GM21360 (cell line): ENCODE data around the gene MAJIN.

Source experiments
- ATAC-seq: cut with Tn5 transposase; IDR thresholded peaks from one replicate; pipeline ENCODE4 v1.9.1; 2021; ENCODE audit warnings: mild to moderate bottlenecking, moderate library complexity; ENCODE audit not compliant: unreplicated experiment

Gene MAJIN

DNA sequence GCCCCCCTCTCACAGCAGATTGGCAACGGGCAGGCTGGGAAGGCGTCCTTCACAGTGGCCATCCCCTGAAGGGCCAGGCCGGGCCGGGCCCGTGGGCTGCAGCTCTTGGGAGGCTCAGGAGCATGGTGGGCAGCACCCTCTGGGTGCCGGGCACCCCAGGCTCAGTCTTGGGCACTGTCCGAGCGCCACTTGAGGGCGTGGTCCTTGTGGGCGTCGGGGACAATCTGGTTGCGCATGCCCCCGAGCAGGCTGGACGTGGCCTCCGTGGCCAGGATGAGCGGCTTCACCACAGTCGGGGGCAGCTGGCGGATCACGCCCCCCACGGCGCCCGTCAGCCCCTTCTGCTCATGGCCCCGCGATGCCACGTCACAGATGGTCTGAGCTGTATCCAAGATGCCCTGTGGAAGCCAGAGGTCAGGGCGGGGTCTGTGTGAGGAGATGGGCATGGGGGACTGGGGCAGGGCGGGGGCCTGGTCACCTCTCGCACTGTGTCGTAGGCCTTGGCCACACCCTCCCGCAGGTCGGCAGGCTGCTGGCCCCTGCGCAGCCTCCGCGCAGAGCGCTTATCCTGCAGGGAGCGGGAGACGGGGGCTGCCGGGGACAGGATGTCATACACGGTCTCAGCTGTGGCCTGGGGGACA, 77.0 kb downstream of the MAJIN start:
- no peak for ATAC-seq

DNA sequence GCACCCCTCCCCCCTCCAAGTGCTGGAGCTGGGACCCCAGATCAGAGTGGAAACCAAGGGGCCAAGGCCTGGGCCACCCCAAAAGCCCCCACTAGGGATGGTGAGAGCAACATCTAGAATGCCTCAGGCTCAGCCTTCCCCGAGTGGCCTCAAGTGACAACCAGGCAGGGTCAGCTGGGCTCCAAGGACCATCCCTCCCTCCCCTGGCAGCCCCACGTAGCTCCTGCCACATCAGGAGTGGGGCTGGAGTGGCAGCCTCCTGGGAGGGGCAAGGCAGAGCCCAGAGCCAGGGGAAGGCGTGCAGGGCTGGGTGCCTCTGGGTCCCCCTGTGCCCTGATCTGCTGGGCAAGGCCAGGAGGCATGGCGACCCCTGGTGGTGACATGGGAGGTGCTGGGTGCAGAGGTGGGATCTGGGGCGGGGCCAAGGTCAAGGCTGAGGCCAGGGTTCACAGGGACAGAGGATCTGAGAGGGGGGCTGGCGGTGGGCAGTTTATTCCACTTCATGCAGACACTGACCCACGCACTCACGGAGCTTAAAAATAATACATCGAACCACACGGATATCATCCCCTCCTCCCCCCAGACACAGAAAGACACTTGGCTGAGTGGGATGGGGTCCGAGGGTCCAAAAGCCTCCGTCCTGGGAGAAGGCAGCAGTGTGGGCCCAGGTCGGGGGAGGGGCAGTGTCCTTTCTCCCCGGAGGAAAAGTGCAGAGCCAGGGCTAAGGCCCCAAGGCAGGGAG, 77.7 kb downstream of the MAJIN start:
- peak; percentile 48 for ATAC-seq

DNA sequence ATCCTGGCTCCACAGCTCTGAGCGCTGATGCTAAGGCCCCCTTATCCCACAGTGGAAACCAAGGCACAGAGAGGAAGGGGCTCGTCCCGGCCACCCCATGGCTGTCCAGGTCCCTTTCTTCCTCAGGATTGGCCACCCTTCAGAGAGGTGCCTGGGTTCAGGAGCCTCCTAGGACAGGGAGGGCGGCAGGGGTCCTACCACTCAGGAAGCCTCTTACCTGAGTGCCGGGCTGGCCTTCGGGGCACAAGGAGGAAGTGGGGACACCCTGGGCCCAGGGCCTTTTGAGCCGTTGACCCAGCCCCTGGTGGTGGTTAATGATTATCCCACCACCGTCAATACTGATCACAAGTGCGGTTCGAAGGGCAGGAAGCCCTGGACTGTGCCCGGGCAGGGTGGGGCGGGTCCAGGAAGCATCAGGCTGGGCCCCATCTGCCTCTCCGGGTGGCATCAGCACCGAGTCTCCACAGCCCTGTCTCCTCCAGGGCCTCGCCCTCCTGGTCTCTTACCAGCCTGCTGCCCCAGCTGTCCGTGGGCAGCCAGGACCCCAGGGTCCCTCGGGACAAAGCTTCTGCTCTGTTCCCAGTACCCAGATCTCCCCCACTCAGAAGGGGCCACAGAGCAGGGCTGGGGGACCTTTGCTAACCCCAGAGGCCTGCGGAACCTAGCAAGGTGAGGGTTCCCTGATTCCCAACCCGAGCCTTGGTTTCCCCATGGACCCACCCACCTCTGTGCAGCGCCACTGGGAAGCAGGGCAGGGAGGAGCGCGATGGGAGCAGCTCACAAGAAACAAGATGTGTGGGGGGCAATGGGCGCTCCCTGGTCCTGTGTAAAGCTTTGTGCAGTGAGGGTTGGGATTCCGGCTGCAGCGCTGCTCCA, 78.5 kb downstream of the MAJIN start:
- no peak for ATAC-seq

DNA sequence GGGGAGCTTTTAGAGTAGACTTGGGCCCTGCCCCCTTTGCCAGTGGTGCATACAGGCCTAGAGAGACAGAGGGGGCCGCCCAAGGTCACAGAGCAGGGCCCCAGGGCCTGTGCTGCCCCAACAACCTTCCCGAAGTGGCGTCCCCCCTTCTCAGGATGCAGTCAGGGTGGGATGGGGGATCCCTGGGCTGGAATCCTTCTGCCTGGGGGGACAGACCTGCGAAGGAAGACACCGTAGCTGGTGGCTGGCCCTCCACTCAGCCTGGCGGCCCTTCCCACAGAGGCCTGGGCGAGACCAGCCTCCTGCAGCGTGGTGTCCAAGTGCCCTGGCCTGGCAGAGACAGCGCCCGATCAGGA, 79.1 kb downstream of the MAJIN start:
- ATAC-seq: no peak

DNA sequence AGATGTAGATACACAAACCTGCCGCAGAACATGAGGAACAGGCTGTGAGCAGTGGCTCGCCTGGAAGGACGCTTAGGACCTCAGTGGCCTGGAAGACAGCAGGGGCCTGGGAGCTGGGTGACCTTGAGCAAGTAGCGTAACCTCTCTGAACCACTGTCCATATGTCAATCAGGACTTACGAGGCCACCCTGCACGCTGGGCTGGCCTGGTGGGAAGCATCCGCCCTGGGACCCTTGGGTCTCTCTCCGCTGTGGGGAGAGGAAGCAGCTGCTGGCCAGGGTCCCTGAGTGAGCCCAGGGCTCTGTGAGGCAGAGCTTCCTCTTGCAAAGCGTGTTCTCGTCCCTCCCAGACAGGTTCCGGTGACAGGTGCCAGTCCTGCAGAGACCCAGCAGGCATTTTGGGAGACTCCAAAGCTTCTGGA, 79.5 kb downstream of the MAJIN start:
- no peak for ATAC-seq

DNA sequence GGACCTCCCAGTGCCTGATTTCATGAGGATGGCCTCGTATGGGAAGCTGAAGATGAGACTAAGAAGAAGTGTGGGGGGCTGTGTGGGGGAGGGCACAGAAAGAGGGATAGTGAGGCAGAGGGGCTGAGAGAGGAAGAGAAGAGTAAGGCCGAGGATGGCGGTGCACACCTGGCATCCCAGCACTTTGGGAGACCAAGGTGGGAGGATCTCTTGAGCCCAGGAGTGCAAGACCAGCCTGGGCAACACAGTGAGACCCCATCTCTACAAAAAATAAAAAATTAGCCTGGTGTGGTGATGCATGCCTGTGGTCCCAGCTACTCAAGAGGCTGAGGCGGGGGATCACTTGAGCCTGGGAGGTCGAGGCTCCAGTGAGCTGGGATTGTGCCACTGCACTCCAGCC, 80.0 kb downstream of the MAJIN start:
- no peak for ATAC-seq

DNA sequence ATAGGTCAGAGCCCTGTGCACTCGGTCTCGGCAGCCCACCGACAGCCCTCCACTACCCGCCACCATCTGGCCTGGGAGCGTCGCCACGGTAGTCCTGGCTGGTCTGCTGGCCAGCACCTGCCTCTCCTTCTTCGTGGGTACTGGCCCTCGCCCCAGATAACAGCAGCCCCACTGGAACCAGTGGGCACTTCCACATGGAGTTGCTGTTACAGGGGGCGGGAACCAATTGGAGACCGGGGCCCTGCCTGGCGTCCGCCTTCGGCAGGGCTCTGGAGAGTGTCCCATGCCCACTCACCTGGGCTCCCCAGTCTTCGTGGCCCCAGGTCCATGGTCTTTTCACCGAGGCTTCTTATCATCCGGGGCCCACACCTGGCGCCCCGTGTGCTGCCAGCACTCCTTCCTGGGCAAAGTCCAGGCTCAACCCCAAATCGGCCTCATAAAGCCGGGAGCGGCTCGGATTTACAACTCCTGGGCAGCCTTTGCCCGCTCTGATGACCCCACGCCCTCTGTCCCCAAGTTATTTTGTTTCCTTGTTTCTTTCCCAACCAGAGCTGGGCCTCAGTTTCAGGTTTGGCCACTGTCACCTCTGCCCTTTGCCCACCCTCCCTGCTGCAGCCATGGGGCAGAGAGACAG, 80.6 kb downstream of the MAJIN start:
- no peak for ATAC-seq

DNA sequence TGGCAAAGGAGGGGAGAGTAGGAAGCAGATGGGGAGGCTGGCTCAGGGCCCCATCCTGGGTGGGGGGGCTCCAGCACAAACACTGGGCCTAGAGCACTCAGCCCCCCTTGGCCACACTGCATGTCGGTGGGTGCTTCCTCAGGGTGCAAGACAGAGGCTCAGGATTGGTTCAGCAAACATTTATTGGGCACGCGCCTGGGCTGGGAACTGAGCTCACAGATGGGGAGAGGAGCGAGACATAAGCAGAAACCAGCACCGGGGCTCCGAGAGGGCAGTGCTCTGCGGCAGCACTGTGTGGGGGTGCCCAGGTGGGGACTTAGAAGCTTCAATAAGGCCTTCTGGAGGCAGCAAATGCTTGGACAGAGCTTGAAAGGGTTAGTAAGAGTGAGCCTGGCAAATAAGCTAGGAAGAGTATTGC, 81.4 kb downstream of the MAJIN start:
- no peak for ATAC-seq

DNA sequence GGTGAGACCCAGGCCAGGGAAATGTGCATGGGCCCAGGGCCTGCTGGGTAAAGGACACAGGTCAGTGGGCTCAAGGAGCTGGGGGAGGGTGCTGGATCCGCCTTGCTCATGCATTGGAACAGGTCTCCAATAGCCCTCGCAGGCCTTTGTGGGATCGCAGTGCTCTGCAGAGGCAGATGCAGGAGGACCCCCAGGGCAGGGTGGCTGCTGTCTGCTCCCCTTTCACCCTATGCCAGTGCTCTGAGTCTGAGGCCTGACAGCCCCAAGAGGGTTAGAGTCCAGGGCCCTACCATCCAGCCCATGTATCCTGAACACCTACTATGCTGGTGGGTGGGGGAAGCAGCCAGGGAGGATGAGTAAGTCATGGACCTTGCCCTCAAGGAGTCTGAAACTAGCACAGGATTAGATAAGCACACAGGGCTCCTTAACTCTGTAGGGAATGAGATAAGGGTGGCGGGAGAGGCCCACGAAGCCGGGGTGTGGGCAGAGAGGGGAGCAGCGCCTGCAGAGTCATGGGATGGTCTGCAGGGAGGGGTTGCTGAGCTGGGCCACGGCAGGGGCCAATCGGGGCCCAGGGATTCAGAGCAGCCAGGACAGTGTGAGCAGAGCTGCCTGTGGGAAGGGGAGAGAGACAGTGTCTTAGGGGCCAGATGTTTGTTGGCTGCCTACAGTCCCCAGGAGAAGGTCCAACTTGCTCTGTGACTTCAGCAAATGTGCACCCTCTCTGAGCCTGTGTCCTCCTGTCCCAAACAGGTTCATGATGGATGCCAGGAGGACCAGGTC, 83.0 kb downstream of the MAJIN start:
- no peak for ATAC-seq

DNA sequence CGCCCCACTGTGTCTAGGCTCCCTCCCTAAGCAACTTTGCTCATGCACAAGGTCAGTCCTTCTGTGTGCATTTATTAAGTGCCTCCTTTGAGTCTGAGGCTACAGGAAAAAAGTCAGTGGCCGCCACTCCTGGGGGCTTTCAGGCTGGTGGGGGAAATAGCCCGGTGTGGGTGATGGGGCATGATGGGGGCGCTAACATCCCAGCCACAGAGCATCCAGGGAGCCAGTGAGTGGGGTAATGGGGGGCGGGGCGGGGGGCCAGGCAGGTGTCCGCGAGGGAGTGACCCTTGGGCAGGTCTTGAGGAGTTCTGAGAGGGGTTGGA, 83.5 kb downstream of the MAJIN start:
- no peak for ATAC-seq
